Body of pancreas (tissue), 4 donors: ENCODE measurements around the gene RGS17.

Experiments
- CTCF ChIP-seq, 7 experiments: fragments of 450-650 bp in 4 of 7; fragments of 200-600 bp in 3 of 7; sonication (generic) in 3 of 7; IDR thresholded peaks; one replicate each; pipeline ENCODE4 v1.5.1; 2016 to 2019; ENCODE audit warnings: antibody characterized with exemption in 7 of 7
- POLR2A ChIP-seq, 3 donors: fragments of 450-650 bp; IDR thresholded peaks; one replicate each; pipeline ENCODE4 v1.6.1; 2016; ENCODE audit warnings: antibody characterized with exemption in 3 of 3, mild to moderate bottlenecking in 2 of 3

- TF ChIP-seq CTCF (IDR thresholded peaks at IDR 0.05) (no peak), POLR2A (IDR thresholded peaks at IDR 0.05) (no peak)
Observed at GRCh38 chr6:153044295-153044694, 86.8 kb downstream of the RGS17 start.
